Transverse colon (tissue), 4 donors: ENCODE results near the gene PRR5L.

Experiments used
- EP300 ChIP-seq: sonication (generic); formaldehyde crosslinking; IDR thresholded peaks from one replicate; pipeline ENCODE4 v1.6.1; 2017; ENCODE audit warnings: antibody characterized with exemption, low read depth
- POLR2A ChIP-seq: fragments of 450-650 bp; IDR thresholded peaks from one replicate; pipeline ENCODE4 v1.6.1; 2016; ENCODE audit warnings: antibody characterized with exemption, mild to moderate bottlenecking, moderate library complexity
- POLR2AphosphoS5 ChIP-seq, 3 donors: sonication (generic); formaldehyde crosslinking; IDR thresholded peaks; one replicate each; pipeline ENCODE4 v1.6.1; 2016; ENCODE audit warnings: antibody characterized with exemption in 3 of 3
- TF ChIP-seq, protein P1 (sequence below), 5 experiments: fragments of 200-600 bp in 3 of 5; fragments of 450-650 bp in 2 of 5; sonication (generic) in 3 of 5; IDR thresholded peaks; 1 replicate in 2 of 5; 2 replicates in 3 of 5; pipeline ENCODE4 v1.5.1; 2016 to 2017; ENCODE audit warnings: antibody characterized with exemption in 5 of 5, inconsistent platforms in 3 of 5, mild to moderate bottlenecking in 2 of 5, moderate library complexity in 1 of 5

DNA sequence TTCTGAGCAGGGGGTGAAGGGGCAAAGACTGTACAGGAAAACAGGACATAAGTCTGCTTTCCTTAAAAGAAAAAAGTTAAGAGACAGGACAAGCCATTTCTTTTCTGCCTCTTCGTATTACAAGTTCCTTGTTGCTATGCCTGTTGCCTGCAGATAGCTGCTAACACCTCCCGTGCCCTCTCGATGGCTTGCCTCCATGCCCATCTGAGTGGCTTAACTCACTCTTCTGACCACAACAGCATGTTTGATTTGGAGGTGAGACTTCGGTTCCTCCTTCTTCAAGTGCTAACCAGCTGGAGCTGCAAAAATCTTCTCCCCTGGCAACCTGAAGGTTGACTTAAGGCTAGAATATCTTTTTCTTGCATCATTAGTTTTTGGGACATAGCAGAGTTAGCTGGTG is 103.1 kb downstream of the PRR5L start:
- TF ChIP-seq, protein P1, sequence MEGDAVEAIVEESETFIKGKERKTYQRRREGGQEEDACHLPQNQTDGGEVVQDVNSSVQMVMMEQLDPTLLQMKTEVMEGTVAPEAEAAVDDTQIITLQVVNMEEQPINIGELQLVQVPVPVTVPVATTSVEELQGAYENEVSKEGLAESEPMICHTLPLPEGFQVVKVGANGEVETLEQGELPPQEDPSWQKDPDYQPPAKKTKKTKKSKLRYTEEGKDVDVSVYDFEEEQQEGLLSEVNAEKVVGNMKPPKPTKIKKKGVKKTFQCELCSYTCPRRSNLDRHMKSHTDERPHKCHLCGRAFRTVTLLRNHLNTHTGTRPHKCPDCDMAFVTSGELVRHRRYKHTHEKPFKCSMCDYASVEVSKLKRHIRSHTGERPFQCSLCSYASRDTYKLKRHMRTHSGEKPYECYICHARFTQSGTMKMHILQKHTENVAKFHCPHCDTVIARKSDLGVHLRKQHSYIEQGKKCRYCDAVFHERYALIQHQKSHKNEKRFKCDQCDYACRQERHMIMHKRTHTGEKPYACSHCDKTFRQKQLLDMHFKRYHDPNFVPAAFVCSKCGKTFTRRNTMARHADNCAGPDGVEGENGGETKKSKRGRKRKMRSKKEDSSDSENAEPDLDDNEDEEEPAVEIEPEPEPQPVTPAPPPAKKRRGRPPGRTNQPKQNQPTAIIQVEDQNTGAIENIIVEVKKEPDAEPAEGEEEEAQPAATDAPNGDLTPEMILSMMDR (IDR thresholded peaks at IDR 0.05): no peak
- TF ChIP-seq POLR2A: no peak
- no peak for TF ChIP-seq EP300
- no peak for TF ChIP-seq POLR2AphosphoS5 (IDR thresholded peaks at IDR 0.05)
